Measurements from ENCODE around the gene LPAR3. TPM values are rescaled to one million over a fixed set of nuclear protein-coding genes. Genes with fewer than 3 reads are reported as not detected.

LPAR3 gene
- total RNA-seq, 1 experiment from 2014 or later: not detected

GRCh38 chr1:84827976-84828375 lies 65.0 kb downstream of the LPAR3 start:
- POLR2A ChIA-PET (ENCODE audit: unreplicated experiment): interaction anchor here (0.6 kb wide), 1 partner anchor 1025 kb away, joined by 5 read pairs; no protein-coding TSS in a partner anchor
- Histone ChIP-seq H2AFZ (no peak overlapping the region), H3K4me3 (no peak overlapping the region), H3K27me3 (ENCODE audit: insufficient read depth, low read depth) (no peaks in the 10 kb centered on the region), H4K20me1 (ENCODE audit: insufficient read depth) (no peaks in the 10 kb centered on the region), H3K79me2 (ENCODE audit: low read depth) (no peaks in the 10 kb centered on the region), H3K4me2 (no peak overlapping the region), H3F3A (ENCODE audit: insufficient read depth, low read depth) (no peaks in the 10 kb centered on the region), H3K36me3 (ENCODE audit: low read depth) (no peaks in the 10 kb centered on the region), H3K27ac (no peak overlapping the region), H3K9me3 (ENCODE audit: insufficient read depth, low read depth) (0 out of 2 replicates have a peak, but pooled peaks cover 2% of the 10 kb centered on the region), H3K4me1 (replicated peaks; ENCODE audit: insufficient read depth) (peaks cover 6% of the 10 kb centered on the region), H3K9me2 (ENCODE audit: insufficient read depth) (no peaks in the 10 kb centered on the region)
- no peak for TF ChIP-seq CTCF (conservative IDR thresholded peaks at IDR 0.05)
- no peak for TF ChIP-seq EZH2 (IDR thresholded peaks at IDR 0.05; ENCODE audit: low read depth)
- no peak for DNase-seq
- CTCF ChIA-PET: no interaction called here
- intact Hi-C loops (cut with micrococcal nuclease; ENCODE audit: unreplicated experiment): no loop called here
- no TSS peak for BruUV-seq (replicated peaks)

- ChIA-PET CTCF (no interaction called here), POLR2A (ENCODE audit: unreplicated experiment) (interaction anchor here (0.6 kb wide), 1 partner anchor 1024 kb away, joined by 5 read pairs; no protein-coding TSS in a partner anchor)
These were observed 65.5 kb downstream of the LPAR3 start for GRCh38 chr1:84827555-84827954.

GRCh38 chr1:84825161-84825560 lies 67.8 kb downstream of the LPAR3 start:
- no TSS peak for BruUV-seq (replicated peaks)
- no peaks in the 10 kb centered on the region for H4K20me1 ChIP-seq (ENCODE audit: insufficient read depth)

More at GRCh38 chr1:84827555-84827954, 65.5 kb downstream of the LPAR3 start:
- TF ChIP-seq CTCF (conservative IDR thresholded peaks at IDR 0.05) (no peak), EZH2 (IDR thresholded peaks at IDR 0.05; ENCODE audit: low read depth) (no peak)
- H3K27me3 ChIP-seq (ENCODE audit: insufficient read depth, low read depth): no peaks in the 10 kb centered on the region
- H3K4me1 ChIP-seq (replicated peaks; ENCODE audit: insufficient read depth): 0 out of 2 replicates have a peak, but pooled peaks cover 2% of the 10 kb centered on the region
- no peak overlapping the region for H3K27ac ChIP-seq
- H3K4me2 ChIP-seq: no peak overlapping the region
- no peaks in the 10 kb centered on the region for H3F3A ChIP-seq (ENCODE audit: insufficient read depth, low read depth)
- H4K20me1 ChIP-seq (ENCODE audit: insufficient read depth): no peaks in the 10 kb centered on the region
- intact Hi-C loops (cut with micrococcal nuclease; ENCODE audit: unreplicated experiment): no loop called here
- no TSS peak for BruUV-seq (replicated peaks)
- no peak overlapping the region for H3K4me3 ChIP-seq
- no peak for DNase-seq
- no peak overlapping the region for H2AFZ ChIP-seq
- H3K9me2 ChIP-seq (ENCODE audit: insufficient read depth): no peaks in the 10 kb centered on the region
- no peaks in the 10 kb centered on the region for H3K79me2 ChIP-seq (ENCODE audit: low read depth)
- no peaks in the 10 kb centered on the region for H3K36me3 ChIP-seq (ENCODE audit: low read depth)
- H3K9me3 ChIP-seq (ENCODE audit: insufficient read depth, low read depth): 0 out of 2 replicates have a peak, but pooled peaks cover 2% of the 10 kb centered on the region

More at GRCh38 chr1:84825161-84825560, 67.8 kb downstream of the LPAR3 start:
- DNase-seq: no peak
- TF ChIP-seq CTCF (conservative IDR thresholded peaks at IDR 0.05) (no peak), EZH2 (IDR thresholded peaks at IDR 0.05; ENCODE audit: low read depth) (no peak)
- Histone ChIP-seq H3K4me2 (no peak overlapping the region), H3K4me1 (replicated peaks; ENCODE audit: insufficient read depth) (no peaks in the 10 kb centered on the region), H3K9me3 (ENCODE audit: insufficient read depth, low read depth) (no peaks in the 10 kb centered on the region), H3K79me2 (ENCODE audit: low read depth) (no peaks in the 10 kb centered on the region), H3K4me3 (no peak overlapping the region), H3F3A (ENCODE audit: insufficient read depth, low read depth) (no peaks in the 10 kb centered on the region), H3K27me3 (ENCODE audit: insufficient read depth, low read depth) (no peaks in the 10 kb centered on the region), H3K27ac (no peak overlapping the region), H3K36me3 (ENCODE audit: low read depth) (no peaks in the 10 kb centered on the region), H3K9me2 (ENCODE audit: insufficient read depth) (no peaks in the 10 kb centered on the region), H2AFZ (no peak overlapping the region)
- ChIA-PET CTCF (no interaction called here), POLR2A (ENCODE audit: unreplicated experiment) (no interaction called here)
- intact Hi-C loops (cut with micrococcal nuclease; ENCODE audit: unreplicated experiment): no loop called here

Measured in PC-9 (cell line).